ENCODE data around the gene GIMAP8.
A peak's percentile ranks its signal among the peaks of the same experiment; 100 is the strongest.
"Not testable (repeated sequence)": the region's sequence is repeated elsewhere in the genome, so short reads cannot be mapped to it uniquely, and the experiment has no call there.

GIMAP8 gene

GRCh38 chr7:150481186-150481920 lies 30.9 kb downstream of the GIMAP8 start:
- DNase-seq (ENCODE audit: low read depth in 1 of 2, low spot score in 1 of 2) = no peak

DNA sequence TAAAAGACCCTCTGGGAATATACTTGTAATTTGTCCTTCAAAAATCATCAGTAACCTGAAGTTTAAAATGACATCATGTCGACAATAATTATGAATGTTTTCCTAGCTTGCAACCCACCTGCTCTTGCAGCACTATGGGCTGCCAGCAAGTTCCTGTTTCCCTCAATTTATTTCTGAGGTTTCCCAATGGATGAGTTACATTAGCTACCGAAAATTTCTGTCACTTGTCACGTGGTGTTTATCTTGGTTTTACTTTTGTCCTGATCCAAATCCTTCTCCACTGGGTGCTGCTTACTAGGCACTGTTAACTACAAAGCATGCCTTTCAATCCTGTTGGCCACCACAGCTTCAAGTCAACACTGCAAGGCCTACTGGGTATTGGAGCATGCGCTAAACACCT lies 31.5 kb downstream of the GIMAP8 start:
- Histone ChIP-seq H3K27ac (replicated peaks) (no peak overlapping the region), H3K4me3 (replicated peaks; ENCODE audit: insufficient read depth, low read length) (no peak overlapping the region), H3K27me3 (ENCODE audit: insufficient read depth, poor library complexity, severe bottlenecking) (no peaks in the 10 kb centered on the region)
- TF ChIP-seq POLR2AphosphoS5 (IDR thresholded peaks at IDR 0.05; ENCODE audit: low read depth) (no peak), GABPA (IDR thresholded peaks at IDR 0.05; ENCODE audit: low read depth) (no peak), SPI1 (IDR thresholded peaks at IDR 0.05; ENCODE audit: borderline replicate concordance, low read depth) (no peak)
- TF ChIP-seq, protein P1, sequence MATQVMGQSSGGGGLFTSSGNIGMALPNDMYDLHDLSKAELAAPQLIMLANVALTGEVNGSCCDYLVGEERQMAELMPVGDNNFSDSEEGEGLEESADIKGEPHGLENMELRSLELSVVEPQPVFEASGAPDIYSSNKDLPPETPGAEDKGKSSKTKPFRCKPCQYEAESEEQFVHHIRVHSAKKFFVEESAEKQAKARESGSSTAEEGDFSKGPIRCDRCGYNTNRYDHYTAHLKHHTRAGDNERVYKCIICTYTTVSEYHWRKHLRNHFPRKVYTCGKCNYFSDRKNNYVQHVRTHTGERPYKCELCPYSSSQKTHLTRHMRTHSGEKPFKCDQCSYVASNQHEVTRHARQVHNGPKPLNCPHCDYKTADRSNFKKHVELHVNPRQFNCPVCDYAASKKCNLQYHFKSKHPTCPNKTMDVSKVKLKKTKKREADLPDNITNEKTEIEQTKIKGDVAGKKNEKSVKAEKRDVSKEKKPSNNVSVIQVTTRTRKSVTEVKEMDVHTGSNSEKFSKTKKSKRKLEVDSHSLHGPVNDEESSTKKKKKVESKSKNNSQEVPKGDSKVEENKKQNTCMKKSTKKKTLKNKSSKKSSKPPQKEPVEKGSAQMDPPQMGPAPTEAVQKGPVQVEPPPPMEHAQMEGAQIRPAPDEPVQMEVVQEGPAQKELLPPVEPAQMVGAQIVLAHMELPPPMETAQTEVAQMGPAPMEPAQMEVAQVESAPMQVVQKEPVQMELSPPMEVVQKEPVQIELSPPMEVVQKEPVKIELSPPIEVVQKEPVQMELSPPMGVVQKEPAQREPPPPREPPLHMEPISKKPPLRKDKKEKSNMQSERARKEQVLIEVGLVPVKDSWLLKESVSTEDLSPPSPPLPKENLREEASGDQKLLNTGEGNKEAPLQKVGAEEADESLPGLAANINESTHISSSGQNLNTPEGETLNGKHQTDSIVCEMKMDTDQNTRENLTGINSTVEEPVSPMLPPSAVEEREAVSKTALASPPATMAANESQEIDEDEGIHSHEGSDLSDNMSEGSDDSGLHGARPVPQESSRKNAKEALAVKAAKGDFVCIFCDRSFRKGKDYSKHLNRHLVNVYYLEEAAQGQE (IDR thresholded peaks at IDR 0.05; ENCODE audit: insufficient replicate concordance, low read depth) = no peak
- TF ChIP-seq, protein P2, sequence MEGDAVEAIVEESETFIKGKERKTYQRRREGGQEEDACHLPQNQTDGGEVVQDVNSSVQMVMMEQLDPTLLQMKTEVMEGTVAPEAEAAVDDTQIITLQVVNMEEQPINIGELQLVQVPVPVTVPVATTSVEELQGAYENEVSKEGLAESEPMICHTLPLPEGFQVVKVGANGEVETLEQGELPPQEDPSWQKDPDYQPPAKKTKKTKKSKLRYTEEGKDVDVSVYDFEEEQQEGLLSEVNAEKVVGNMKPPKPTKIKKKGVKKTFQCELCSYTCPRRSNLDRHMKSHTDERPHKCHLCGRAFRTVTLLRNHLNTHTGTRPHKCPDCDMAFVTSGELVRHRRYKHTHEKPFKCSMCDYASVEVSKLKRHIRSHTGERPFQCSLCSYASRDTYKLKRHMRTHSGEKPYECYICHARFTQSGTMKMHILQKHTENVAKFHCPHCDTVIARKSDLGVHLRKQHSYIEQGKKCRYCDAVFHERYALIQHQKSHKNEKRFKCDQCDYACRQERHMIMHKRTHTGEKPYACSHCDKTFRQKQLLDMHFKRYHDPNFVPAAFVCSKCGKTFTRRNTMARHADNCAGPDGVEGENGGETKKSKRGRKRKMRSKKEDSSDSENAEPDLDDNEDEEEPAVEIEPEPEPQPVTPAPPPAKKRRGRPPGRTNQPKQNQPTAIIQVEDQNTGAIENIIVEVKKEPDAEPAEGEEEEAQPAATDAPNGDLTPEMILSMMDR (IDR thresholded peaks at IDR 0.05; ENCODE audit: insufficient read depth, low read length) = no peak
- no peak for DNase-seq (ENCODE audit: low read depth in 1 of 2, low spot score in 1 of 2)

More at GRCh38 chr7:150481186-150481920, 30.9 kb downstream of the GIMAP8 start:
- H3K27ac ChIP-seq (replicated peaks) = no peak overlapping the region
- H3K27me3 ChIP-seq (ENCODE audit: insufficient read depth, poor library complexity, severe bottlenecking) = no peaks in the 10 kb centered on the region
- no peak overlapping the region for H3K4me3 ChIP-seq (replicated peaks; ENCODE audit: insufficient read depth, low read length)
- no peak for TF ChIP-seq SPI1 (IDR thresholded peaks at IDR 0.05; ENCODE audit: borderline replicate concordance, low read depth)
- no peak for TF ChIP-seq POLR2AphosphoS5 (IDR thresholded peaks at IDR 0.05; ENCODE audit: low read depth)
- TF ChIP-seq GABPA (IDR thresholded peaks at IDR 0.05; ENCODE audit: low read depth) = no peak
- TF ChIP-seq, protein P2 (IDR thresholded peaks at IDR 0.05; ENCODE audit: insufficient read depth, low read length) = no peak
- TF ChIP-seq, protein P1 (IDR thresholded peaks at IDR 0.05; ENCODE audit: insufficient replicate concordance, low read depth) = no peak

DNA sequence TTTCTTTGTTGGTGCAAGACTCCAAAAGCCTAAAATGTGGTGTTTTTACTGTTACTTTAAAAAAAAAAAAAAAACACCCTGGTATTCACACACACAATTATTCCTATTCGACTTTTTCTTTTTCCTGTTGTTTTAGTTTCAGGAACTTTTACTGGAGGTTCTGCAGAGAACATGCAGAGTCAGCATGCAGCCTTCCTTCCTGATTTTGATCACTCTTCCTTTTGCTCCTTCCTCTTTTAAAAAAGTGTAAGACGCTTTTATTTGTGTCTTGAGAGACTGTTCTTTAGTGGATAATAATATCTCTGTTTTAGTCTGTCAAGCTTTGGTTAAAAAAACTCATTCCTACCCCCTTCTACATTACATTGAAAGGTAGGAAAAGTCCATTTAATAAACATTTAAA lies 33.1 kb downstream of the GIMAP8 start:
- H3K27me3 ChIP-seq (ENCODE audit: insufficient read depth, poor library complexity, severe bottlenecking); H3K4me3 ChIP-seq (replicated peaks; ENCODE audit: insufficient read depth, low read length); H3K27ac ChIP-seq (replicated peaks); DNase-seq (ENCODE audit: low read depth in 1 of 2, low spot score in 1 of 2): not testable (repeated sequence)
- TF ChIP-seq SPI1 (IDR thresholded peaks at IDR 0.05; ENCODE audit: borderline replicate concordance, low read depth) = peak; percentile 43; the same call in 1 of the 2 replicates

DNA sequence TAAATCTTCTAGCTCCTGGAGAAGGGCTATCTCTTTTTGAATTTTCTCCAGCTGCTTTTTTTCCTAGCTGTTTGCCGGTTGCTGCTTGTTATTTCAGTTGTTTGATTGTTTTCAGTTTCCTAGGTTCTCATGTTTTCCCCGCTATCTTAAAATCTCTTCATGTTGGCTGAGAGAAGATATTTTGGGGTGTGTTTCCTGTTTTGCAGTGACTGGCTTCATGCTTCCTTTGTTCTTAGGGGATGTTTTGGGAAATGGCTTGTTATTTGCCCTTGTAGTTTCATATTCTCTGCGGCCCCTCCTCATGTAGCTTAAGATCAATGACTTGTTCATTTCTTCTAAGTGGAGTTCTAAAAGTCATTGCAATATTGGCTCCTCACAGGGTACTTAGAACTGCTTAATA lies 33.6 kb downstream of the GIMAP8 start:
- not testable (repeated sequence) for H3K4me3 ChIP-seq (replicated peaks; ENCODE audit: insufficient read depth, low read length); H3K27ac ChIP-seq (replicated peaks); DNase-seq (ENCODE audit: low read depth in 1 of 2, low spot score in 1 of 2); H3K27me3 ChIP-seq (ENCODE audit: insufficient read depth, poor library complexity, severe bottlenecking)

GRCh38 chr7:150487625-150488024 lies 37.2 kb downstream of the GIMAP8 start:
- TF ChIP-seq, protein P1 (IDR thresholded peaks at IDR 0.05; ENCODE audit: insufficient replicate concordance, low read depth) = no peak
- no peak for TF ChIP-seq SPI1 (IDR thresholded peaks at IDR 0.05; ENCODE audit: borderline replicate concordance, low read depth)
- no peak for TF ChIP-seq GABPA (IDR thresholded peaks at IDR 0.05; ENCODE audit: low read depth)
- H3K27me3 ChIP-seq (ENCODE audit: insufficient read depth, poor library complexity, severe bottlenecking) = no peaks in the 10 kb centered on the region
- no peak overlapping the region for H3K27ac ChIP-seq (replicated peaks)
- no peak overlapping the region for H3K4me3 ChIP-seq (replicated peaks; ENCODE audit: insufficient read depth, low read length)
- no peak for DNase-seq (ENCODE audit: low read depth in 1 of 2, low spot score in 1 of 2)
